Measurements from ENCODE around the gene TRIM41. TPM values are rescaled to one million over a fixed set of nuclear protein-coding genes. Genes with fewer than 3 reads are reported as not detected.

The TRIM41 gene
- total RNA-seq, 1 donor = 15.9 TPM

- peaks cover 24% of the 10 kb centered on the region for H3K4me1 ChIP-seq (ENCODE audit: insufficient read depth, low read length)
- peaks cover 3% of the 10 kb centered on the region for H4K20me1 ChIP-seq (ENCODE audit: insufficient read depth, low read length)
- no peaks in the 10 kb centered on the region for H3K9me3 ChIP-seq (ENCODE audit: low read depth, low read length)
- H3K27me3 ChIP-seq (ENCODE audit: insufficient read depth, low read length) = no peaks in the 10 kb centered on the region
- H2AFZ ChIP-seq (ENCODE audit: low read length) = peak overlapping the region; percentile 78
- peak; percentile 99 for DNase-seq (ENCODE audit: insufficient read length, low spot score, missing footprints)
- no peak for TF ChIP-seq CTCF (IDR thresholded peaks at IDR 0.05; ENCODE audit: extremely low read depth, low read depth, low read length)
- H3K27ac ChIP-seq (ENCODE audit: low read depth, low read length) = peak overlapping the region; percentile 26
- H3K36me3 ChIP-seq (ENCODE audit: insufficient read depth, low read length) = no peaks in the 10 kb centered on the region
- H3K4me3 ChIP-seq (ENCODE audit: insufficient read depth, low read length) = peak overlapping the region; percentile 71
- no peaks in the 10 kb centered on the region for H3K79me2 ChIP-seq (ENCODE audit: insufficient read depth, low read length)
- H3K4me2 ChIP-seq (ENCODE audit: insufficient read depth, low read length) = peak overlapping the region; percentile 95
Observed at GRCh38 chr5:181191526-181192336, 31.4 kb upstream of the TRIM41 start.

GRCh38 chr5:181192337-181193046 lies 30.6 kb upstream of the TRIM41 start:
- Histone ChIP-seq H3K4me3 (ENCODE audit: insufficient read depth, low read length) (peak overlapping the region; percentile 71), H3K79me2 (ENCODE audit: insufficient read depth, low read length) (no peaks in the 10 kb centered on the region), H3K27me3 (ENCODE audit: insufficient read depth, low read length) (no peaks in the 10 kb centered on the region), H3K4me1 (ENCODE audit: insufficient read depth, low read length) (peaks cover 20% of the 10 kb centered on the region), H4K20me1 (ENCODE audit: insufficient read depth, low read length) (peaks cover 3% of the 10 kb centered on the region), H3K4me2 (ENCODE audit: insufficient read depth, low read length) (peak overlapping the region; percentile 87), H3K9me3 (ENCODE audit: low read depth, low read length) (no peaks in the 10 kb centered on the region), H2AFZ (ENCODE audit: low read length) (peak overlapping the region; percentile 27), H3K36me3 (ENCODE audit: insufficient read depth, low read length) (no peaks in the 10 kb centered on the region), H3K27ac (ENCODE audit: low read depth, low read length) (peak overlapping the region; percentile 26)
- peak; percentile 81 for DNase-seq (ENCODE audit: insufficient read length, low spot score, missing footprints)
- TF ChIP-seq CTCF (IDR thresholded peaks at IDR 0.05; ENCODE audit: extremely low read depth, low read depth, low read length) = no peak

- H4K20me1 ChIP-seq (ENCODE audit: insufficient read depth, low read length) = no peaks in the 10 kb centered on the region
- no peak overlapping the region for H3K4me2 ChIP-seq (ENCODE audit: insufficient read depth, low read length)
- DNase-seq (ENCODE audit: insufficient read length, low spot score, missing footprints) = no peak
- TF ChIP-seq CTCF (IDR thresholded peaks at IDR 0.05; ENCODE audit: extremely low read depth, low read depth, low read length) = no peak
- no peaks in the 10 kb centered on the region for H3K9me3 ChIP-seq (ENCODE audit: low read depth, low read length)
- H3K27me3 ChIP-seq (ENCODE audit: insufficient read depth, low read length) = no peaks in the 10 kb centered on the region
- H3K4me3 ChIP-seq (ENCODE audit: insufficient read depth, low read length) = no peak overlapping the region
- no peak overlapping the region for H3K27ac ChIP-seq (ENCODE audit: low read depth, low read length)
- no peak overlapping the region for H2AFZ ChIP-seq (ENCODE audit: low read length)
- peaks cover 15% of the 10 kb centered on the region for H3K4me1 ChIP-seq (ENCODE audit: insufficient read depth, low read length)
- H3K36me3 ChIP-seq (ENCODE audit: insufficient read depth, low read length) = no peaks in the 10 kb centered on the region
- no peaks in the 10 kb centered on the region for H3K79me2 ChIP-seq (ENCODE audit: insufficient read depth, low read length)
Observed at GRCh38 chr5:181193656-181194055, 29.4 kb upstream of the TRIM41 start.
